HG02678 (cell line): Measurements from ENCODE around the gene CALN1.

Experiments
- ATAC-seq: cut with Tn5 transposase; IDR thresholded peaks from one replicate; pipeline ENCODE4 v1.9.1; 2021; ENCODE audit warnings: mild to moderate bottlenecking, moderate library complexity; ENCODE audit not compliant: unreplicated experiment

Gene CALN1

GRCh38 chr7:71900556-71900955 lies 511.6 kb downstream of the CALN1 start:
- no peak for ATAC-seq

GRCh38 chr7:71896535-71896934 lies 515.6 kb downstream of the CALN1 start:
- no peak for ATAC-seq

- no peak for ATAC-seq
Observed at GRCh38 chr7:71886046-71886445, 526.1 kb downstream of the CALN1 start.

GRCh38 chr7:71885487-71885886 lies 526.7 kb downstream of the CALN1 start:
- ATAC-seq = no peak

- ATAC-seq = no peak
Observed at GRCh38 chr7:71883415-71883814, 528.7 kb downstream of the CALN1 start.

- ATAC-seq = no peak
Observed at GRCh38 chr7:71871446-71871845, 540.7 kb downstream of the CALN1 start.

- no peak for ATAC-seq
Observed at GRCh38 chr7:71870812-71871211, 541.3 kb downstream of the CALN1 start.

- no peak for ATAC-seq
Observed at GRCh38 chr7:71868797-71869196, 543.3 kb downstream of the CALN1 start.

- no peak for ATAC-seq
Observed at GRCh38 chr7:71867626-71868025, 544.5 kb downstream of the CALN1 start.

- ATAC-seq = no peak
Observed at GRCh38 chr7:71865172-71865571, 547.0 kb downstream of the CALN1 start.

- no peak for ATAC-seq
Observed at GRCh38 chr7:71864130-71864529, 548.0 kb downstream of the CALN1 start.

GRCh38 chr7:71860572-71860971 lies 551.6 kb downstream of the CALN1 start:
- no peak for ATAC-seq

GRCh38 chr7:71857338-71857737 lies 554.8 kb downstream of the CALN1 start:
- ATAC-seq = no peak

GRCh38 chr7:71854546-71855397 lies 557.4 kb downstream of the CALN1 start:
- ATAC-seq = no peak

- no peak for ATAC-seq
Observed at GRCh38 chr7:71851776-71852498, 560.2 kb downstream of the CALN1 start.

GRCh38 chr7:71846160-71846559 lies 566.0 kb downstream of the CALN1 start:
- ATAC-seq = no peak

GRCh38 chr7:71843676-71844075 lies 568.5 kb downstream of the CALN1 start:
- ATAC-seq = no peak

- no peak for ATAC-seq
Observed at GRCh38 chr7:71842786-71843185, 569.4 kb downstream of the CALN1 start.

GRCh38 chr7:71842381-71842780 lies 569.8 kb downstream of the CALN1 start:
- no peak for ATAC-seq

GRCh38 chr7:71835056-71835455 lies 577.1 kb downstream of the CALN1 start:
- ATAC-seq = no peak

GRCh38 chr7:71829515-71829914 lies 582.6 kb downstream of the CALN1 start:
- ATAC-seq = no peak

- no peak for ATAC-seq
Observed at GRCh38 chr7:71828361-71828760, 583.8 kb downstream of the CALN1 start.
